ENCODE results near the gene RWDD3.

The RWDD3 gene

DNA sequence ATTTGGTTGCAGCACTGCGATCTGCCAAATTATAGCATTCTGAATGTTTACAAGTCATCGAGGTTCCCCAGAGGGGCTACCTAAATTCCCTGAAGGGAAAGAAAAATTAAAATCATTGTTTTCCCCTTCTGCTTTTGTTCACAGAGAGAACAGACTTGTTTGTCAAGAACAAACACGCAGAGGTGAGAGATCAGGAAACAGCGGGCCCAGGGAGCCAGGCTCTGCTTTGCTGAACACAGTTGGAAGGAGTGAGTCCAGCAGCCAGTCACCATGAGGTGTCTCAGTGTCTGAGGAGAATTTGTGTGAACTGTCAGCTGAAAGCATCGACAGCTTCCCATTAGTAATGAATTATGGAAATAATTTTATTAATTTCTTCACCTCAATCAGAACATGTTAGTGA lies 52.5 kb downstream of the RWDD3 start:
- no peaks in the 10 kb centered on the region for H3K4me1 ChIP-seq (ENCODE audit: control insufficient read depth in 1 of 2, insufficient read depth in 2 of 2, low read length in 2 of 2)
- H3K4me3 ChIP-seq (ENCODE audit: low read depth in 1 of 2, low read length in 2 of 2): no peak overlapping the region
- no peaks in the 10 kb centered on the region for H3K27me3 ChIP-seq (ENCODE audit: low read depth, low read length)
- H3K9me3 ChIP-seq (ENCODE audit: control insufficient read depth in 1 of 2, low read length in 2 of 2): no peaks in the 10 kb centered on the region
- H3K36me3 ChIP-seq (ENCODE audit: control insufficient read depth in 1 of 2, insufficient read depth in 2 of 2, low read length in 2 of 2): no peaks in the 10 kb centered on the region
- H3K27ac ChIP-seq (ENCODE audit: low read length): no peak overlapping the region

DNA sequence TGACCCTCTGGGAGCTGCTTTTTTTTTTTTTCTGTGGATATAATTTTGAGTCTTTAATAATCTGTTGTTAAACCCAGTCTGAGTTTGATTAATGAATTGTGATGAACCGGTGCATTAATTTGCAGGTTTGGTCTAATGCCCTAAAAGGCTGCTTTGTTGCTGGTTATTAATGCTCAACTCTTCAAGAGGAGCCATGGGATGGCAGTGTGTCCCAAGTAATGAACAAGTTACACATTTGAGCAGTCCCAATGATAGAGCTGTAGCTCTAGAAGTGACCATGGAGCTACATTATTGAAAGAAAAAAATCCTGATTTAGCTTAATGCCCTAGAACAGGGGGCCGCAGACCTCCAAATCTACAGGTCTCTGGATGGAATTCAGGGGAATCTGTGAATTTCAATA lies 53.1 kb downstream of the RWDD3 start:
- no peaks in the 10 kb centered on the region for H3K4me1 ChIP-seq (ENCODE audit: control insufficient read depth in 1 of 2, insufficient read depth in 2 of 2, low read length in 2 of 2)
- no peaks in the 10 kb centered on the region for H3K36me3 ChIP-seq (ENCODE audit: control insufficient read depth in 1 of 2, insufficient read depth in 2 of 2, low read length in 2 of 2)
- H3K27me3 ChIP-seq (ENCODE audit: low read depth, low read length): no peaks in the 10 kb centered on the region
- H3K9me3 ChIP-seq (ENCODE audit: control insufficient read depth in 1 of 2, low read length in 2 of 2): no peaks in the 10 kb centered on the region
- H3K27ac ChIP-seq (ENCODE audit: low read length): no peak overlapping the region
- H3K4me3 ChIP-seq (ENCODE audit: low read depth in 1 of 2, low read length in 2 of 2): no peak overlapping the region

DNA sequence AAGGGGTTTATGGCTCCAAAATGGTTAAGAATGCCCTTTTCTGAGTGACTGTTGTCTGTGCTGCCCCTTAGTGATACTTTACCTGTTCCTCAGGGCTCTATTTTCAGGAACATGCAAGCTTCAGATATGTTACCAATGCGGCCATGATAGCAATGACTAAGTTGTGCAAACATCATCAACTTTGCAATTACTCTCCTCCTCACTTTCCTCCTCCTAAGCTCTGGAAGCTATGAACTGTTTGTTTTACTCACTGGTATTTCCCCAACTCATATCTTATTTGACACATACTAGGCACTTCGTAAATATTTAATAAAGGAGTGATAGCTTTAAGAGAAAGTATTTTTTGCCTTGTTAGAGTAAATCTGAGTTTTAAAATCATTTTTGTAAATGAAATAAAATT lies 53.8 kb downstream of the RWDD3 start:
- Histone ChIP-seq H3K4me3 (ENCODE audit: low read depth in 1 of 2, low read length in 2 of 2) (no peak overlapping the region), H3K4me1 (ENCODE audit: control insufficient read depth in 1 of 2, insufficient read depth in 2 of 2, low read length in 2 of 2) (no peaks in the 10 kb centered on the region), H3K27ac (ENCODE audit: low read length) (no peak overlapping the region), H3K9me3 (ENCODE audit: control insufficient read depth in 1 of 2, low read length in 2 of 2) (no peaks in the 10 kb centered on the region), H3K27me3 (ENCODE audit: low read depth, low read length) (no peaks in the 10 kb centered on the region), H3K36me3 (ENCODE audit: control insufficient read depth in 1 of 2, insufficient read depth in 2 of 2, low read length in 2 of 2) (no peaks in the 10 kb centered on the region)
